CD4-positive, alpha-beta T cell treated with Interferon gamma for 1 hour (primary cell): ENCODE data around the gene ANKZF1.

ENCODE experiments used
- DNase-seq: peaks from one replicate; pipeline ENCODE4 v3.0.0-alpha.2; 2020

The ANKZF1 gene

DNA sequence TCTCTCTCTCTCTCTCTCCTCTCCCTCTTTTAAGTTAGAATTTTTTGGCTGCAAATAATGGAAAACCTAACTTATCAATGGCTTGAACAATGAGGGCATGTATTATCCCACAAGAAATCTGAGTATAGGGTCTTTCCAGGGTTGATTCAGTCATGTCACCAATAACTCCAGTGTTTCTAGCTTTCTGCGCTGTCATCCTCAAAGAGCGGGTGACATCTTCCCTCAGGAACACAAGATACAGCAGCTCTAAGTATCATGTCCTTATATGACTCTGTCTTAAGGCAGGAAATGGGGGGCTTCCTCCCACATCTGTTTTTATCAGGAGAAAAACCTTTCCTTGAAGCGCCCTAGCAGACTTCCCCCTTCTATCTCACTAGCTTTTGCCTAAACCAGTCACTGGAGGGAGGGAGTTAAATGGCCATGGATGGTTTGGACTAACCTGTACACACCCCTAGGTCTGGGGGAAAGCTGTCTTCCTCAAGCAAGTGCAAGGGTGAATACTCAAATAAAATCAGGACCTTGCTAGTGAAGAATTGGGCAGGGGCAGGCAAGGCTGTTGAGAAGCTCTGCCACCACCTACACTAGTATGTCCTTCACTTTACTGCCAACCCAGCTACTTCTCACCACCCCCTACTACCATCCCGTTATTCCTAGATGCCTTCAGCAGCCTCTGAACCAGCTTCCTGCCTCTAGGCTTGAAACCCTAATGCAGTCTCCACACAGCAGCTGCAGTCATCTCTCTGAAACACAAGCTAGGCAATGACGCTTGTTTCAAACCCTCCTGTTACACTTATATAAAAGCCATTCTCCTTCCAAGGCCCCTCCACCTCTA is 31.6 kb downstream of the ANKZF1 start:
- DNase-seq: no peak

- no peak for DNase-seq
Observed at GRCh38 chr2:219266232-219266631, 36.6 kb downstream of the ANKZF1 start.

GRCh38 chr2:219266886-219267285 is 37.3 kb downstream of the ANKZF1 start:
- no peak for DNase-seq

- no peak for DNase-seq
Observed at GRCh38 chr2:219268294-219268693, 38.7 kb downstream of the ANKZF1 start.

DNA sequence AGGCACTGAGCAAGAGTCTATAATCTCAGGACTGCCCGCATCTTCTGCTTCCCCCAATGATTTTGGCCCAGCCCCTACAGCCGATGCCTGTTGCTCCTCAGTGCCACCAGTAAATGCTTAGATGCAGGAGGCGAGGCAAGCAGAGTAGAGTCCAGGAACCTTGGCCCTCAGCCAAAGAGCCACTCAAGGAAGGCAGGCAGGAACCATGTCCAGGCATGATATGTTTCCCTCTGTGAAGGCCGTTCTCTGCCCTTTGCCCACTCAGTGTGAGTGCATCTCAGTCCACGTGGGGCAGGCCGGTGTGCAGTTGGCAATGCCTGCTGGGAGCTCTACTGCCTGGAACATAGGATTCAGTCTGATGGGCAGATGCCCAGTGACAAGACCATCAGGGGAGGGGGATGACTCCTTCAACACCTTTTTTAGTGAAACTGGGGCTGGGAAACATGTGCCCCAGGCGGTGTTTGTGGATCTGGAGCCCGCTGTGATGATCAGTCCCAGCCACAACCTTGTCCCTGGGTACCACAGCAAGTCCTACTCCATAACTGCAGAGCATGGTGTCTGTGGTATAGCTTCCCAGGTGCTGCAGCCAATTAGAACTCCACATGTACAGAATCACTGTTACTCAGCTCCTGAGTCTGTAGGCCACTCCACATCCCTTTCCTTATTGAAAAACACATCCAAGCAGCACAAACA is 39.9 kb downstream of the ANKZF1 start:
- no peak for DNase-seq

DNA sequence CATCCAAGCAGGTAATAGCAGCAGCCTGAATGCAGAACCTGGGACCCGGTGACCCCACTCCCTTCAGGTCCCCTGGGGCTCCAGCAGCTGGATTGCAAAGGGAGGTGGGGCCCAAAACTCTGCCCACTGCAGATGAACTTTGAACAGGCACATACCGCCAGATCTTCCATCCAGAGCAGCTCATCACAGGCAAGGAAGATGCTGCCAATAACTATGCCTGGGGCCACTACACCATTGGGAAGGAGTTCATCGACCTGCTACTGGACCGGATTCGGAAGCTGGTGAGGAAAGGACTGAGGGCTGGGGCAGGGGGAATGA is 40.4 kb downstream of the ANKZF1 start:
- no peak for DNase-seq

DNA sequence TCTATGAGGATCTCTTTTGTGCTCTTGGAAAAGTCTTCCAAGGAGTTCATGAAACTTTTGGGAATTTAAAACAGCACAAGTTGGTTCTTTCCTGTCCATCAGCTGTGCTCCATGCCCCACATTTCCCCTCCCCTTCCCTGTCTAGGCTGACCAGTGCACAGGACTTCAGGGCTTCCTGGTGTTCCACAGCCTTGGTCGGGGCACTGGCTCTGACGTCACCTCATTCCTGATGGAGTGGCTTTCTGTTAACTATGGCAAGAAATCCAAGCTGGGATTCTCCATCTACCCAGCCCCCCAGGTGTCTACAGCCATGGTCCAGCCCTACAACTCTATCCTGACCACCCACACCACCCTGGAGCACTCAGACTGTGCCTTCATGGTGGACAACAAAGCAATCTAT is 41.4 kb downstream of the ANKZF1 start:
- no peak for DNase-seq

DNA sequence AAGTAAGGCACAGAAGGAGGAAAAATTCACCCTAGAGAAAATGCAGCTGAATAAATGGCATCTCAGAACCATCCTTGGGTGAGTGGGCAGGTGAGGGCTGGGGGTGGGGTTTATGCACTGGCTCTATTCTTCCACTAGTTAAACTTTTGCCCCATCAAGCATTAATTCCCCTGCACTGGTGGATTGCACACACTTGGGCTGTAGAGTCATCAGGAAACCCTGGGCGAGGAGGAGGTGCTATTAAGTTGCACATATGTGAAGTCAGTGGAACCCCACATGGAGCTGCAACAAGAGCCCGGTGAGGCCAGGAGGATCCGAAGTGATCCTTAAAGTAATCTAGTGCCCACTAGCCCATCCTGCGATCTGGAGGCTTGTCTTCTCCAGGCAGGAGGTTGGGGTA is 42.8 kb downstream of the ANKZF1 start:
- DNase-seq: no peak

DNA sequence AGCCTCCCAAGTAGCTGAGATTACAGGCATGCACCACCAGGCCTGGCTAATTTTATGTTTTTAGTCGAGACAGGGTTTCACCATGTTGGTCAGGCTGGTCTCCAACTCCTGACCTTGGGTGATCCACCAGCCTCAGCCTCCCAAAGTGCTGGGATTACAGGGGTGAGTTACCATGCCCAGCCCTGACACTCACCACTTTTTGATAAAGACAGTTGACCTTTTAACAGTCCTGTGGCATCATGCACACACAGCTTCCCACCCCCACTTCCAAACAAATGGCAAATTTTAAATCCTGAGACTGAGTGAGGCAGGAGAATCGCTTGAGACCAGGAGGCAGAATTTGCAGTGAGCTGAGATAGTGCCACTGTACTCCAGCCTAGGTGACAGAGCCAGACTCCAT is 43.4 kb downstream of the ANKZF1 start:
- no peak for DNase-seq

DNA sequence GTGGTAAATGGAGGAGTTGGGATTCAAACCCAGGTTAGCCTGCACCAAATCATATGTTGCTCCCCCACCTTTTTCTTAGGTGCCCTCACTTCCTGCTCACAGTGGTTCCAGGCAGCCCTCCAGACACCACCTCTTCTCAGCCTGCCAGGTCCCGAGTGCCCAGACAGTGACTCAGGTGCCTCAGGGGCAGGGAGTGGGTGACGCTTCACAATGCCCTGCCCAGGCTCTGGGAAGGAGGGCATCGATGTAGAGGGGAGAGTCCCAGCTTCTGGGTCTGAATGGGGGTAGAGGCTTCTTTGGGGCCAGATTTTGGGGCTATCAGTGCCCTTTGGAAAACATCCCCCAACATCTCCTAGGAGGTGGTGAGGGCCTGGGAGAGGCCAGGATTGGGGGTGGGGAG is 44.3 kb downstream of the ANKZF1 start:
- DNase-seq: no peak

DNA sequence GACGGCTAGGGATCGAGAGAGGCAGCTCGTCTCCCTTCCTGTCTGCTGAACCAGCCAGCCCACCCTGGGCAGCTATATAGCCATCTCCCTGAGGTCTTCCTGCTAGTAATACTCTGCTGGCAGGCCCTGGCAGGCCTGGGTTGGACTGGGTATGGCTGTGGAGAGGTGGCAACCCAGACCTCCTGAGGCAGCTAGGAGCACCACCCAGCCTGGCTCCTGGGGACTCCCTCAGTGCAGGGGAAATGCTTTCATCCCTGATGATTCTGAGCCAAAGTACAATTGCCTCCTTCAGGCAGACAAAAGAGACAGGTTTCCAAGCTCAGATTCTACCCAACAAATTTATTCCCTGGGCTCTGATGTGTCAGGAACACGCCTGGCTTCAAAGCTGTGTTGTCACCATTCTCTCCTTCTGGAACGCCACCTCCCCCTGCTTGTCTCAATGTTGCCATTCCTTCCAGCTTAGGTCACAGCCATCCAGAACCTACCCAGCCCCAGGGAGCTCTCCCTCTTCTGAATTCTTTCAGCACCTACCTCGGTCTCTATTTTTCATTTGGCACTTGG is 44.8 kb downstream of the ANKZF1 start:
- no peak for DNase-seq

DNA sequence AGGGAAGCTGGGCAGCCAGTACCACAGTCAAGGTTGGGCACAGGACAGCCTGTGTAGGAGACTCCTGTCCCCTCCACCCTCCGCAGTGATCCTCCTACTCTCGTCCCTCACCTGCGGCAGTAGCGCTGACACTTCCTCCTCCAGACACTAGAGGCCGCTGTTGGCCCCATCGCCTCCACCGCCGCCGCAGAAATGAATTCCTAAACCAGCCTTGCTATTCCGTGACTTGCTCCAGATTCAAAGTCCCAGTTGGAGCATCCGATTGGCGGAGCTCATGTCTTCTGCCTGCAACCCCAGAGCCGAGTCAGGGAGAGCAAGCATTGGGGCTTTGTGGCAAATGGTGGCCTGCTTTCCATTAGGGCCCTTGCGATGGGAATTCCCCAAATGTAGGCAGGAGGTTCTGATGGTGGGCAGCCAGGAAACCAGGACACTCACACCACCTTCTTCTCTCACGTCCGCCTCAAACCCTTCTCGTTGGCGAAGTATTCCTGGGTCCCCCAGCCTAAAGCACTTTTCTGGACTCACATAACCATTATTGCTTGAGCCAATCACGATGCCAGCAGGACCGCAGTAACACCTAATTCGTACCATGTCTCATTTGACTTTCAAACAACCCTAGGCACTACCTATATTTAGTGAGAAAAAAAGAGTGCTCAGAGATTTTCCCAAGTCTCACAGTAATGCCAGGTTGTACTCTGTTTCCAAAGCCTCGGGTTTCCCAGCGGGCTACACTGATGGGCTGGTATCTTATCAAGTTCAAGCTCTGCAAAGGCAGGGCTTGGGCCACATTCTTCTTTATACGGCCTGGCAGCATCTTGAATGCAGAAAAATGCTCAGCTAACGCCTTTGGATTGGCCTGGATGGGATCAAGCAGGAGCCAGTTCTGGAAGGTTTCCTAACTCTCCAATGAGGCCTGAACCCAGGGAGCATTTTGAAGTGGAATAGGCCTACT is 48.4 kb downstream of the ANKZF1 start:
- DNase-seq: peak; percentile 74

GRCh38 chr2:219278655-219279150 is 49.1 kb downstream of the ANKZF1 start:
- DNase-seq: no peak

DNA sequence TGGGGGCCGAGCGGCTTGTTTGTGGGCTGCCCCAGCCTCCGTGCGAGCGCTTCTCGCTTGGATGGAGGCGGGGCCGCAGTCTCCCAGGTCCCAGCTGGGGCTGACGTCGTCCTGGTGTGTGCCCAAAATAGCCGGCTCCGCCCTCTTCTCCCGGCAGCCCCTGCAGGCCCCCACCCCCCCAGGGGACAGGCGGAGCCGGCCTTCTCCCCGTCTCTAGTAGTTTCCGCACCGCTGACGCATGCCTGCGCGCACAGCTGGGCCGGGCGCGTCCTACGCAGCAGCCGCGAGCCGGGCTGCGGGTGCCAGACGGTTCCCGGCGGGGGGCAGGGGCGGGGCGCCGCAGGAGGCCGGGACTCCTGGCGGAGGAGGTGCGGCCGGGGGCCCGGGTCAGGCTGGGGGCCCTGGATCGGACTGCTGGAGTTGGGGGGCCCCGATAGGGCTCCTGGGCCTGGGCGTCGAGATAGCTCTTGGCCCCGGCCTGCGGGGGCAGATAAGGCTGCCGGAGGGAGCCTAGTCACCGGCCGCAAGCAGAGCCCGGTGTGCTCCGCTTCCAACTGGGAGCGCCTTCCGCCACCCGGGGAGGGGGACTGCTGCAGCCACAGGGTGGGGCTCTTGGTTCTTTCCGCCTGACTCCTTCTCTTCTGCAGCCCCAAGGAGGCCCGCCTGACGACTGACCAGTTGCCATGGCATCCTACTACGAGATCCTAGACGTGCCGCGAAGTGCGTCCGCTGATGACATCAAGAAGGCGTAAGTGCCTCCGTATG is 49.7 kb downstream of the ANKZF1 start, which contains the start of gene DNAJB2:
Gene DNAJB2, plus strand, starts transcription at position 216 of the 765 bp plus-strand sequence. Its CDS starts 468 bp downstream, at position 684.
- peak; percentile 100 for DNase-seq

DNA sequence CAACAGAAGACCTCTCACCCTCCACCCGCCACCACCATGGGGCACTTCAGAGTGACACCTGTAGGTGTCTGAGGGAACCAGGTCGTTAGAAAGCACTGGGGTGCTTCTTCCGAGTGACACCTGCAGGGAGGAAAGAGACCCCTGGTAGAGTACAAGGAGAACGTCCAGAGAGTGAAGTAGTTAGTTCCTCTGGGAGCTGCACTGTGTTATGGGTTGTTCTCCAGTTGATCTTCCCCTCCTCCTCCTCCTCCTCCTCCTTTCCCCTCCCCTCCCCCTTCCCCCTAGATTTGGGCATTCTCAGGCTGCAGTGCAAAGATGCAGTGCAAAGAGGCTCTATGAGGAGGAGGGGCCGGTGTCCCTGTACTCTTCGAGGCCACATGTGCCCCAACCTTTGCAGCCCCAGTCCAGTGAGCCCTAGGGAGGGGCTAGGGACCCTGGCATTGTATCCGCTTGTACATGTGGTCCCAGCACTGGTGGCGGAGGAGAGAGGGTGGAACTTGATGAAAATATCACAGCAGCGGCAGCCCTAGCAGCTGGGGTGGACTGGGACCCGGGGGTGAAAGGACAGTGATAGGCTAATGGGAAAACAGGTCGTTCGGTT is 50.4 kb downstream of the ANKZF1 start:
- DNase-seq: no peak

DNA sequence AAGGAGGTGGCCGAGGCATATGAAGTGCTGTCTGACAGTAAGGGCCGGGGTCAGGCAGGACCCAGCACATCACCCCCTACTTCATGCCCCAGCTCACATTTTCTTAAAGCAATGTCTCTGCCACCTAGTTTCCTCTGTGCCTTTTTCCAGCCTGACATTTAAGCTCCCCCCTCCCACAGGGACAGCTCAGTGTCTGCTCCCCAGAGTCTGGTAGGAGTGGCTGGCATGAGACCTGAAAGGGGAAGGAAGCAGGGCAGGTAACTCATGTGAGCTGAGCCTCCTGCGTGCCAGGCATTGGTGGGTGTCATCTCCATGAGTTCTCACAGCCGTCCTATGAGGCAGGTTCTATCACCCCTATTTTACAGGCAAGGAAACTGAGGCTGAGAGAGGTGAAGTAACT is 51.0 kb downstream of the ANKZF1 start:
- no peak for DNase-seq

- no peak for DNase-seq
Observed at GRCh38 chr2:219281588-219281987, 52.0 kb downstream of the ANKZF1 start.

DNA sequence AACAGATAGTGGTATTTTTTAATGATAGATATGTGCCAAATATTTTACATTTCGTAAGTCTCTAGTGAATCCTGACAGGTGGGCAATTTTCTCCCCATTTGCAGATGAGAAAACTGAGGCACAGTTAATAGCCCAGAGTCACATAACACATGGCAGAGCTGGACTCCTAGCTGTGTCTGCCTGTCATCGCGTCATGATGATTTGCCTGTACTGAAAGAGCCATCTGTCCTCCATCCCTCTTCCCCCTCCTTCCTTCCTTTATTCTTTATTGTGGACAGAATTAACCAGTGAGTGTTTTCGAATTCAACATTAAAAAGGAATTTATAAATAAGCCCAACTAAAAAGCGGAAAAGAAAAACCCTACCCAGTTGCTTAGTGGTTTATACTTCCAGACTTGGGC is 52.8 kb downstream of the ANKZF1 start:
- DNase-seq: no peak

DNA sequence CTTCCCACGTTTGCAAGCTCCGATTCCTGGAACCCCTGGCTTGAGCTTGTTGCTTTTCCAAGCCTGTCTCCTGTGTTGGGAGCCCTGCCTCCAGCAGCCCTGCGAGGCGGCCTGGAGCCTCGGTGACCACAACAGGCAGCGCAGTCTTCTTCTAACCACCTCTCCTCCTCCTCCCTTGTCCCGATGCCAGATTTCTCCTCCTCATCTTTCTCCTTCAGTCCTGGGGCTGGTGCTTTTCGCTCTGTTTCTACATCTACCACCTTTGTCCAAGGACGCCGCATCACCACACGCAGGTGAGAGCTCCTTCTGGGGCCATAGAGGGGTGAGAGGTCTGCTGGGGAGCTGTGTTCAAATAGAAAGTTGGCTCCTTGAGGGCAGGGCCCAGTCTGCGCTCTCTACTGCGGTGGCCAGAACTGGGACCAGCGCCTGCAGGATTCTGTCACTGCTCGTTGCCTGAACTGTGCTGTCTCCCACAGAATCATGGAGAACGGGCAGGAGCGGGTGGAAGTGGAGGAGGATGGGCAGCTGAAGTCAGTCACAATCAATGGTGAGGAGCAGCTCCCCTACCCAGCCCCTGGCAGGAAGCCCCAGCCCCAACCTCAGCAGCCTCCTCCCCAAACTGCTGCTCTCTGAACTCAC is 53.5 kb downstream of the ANKZF1 start:
- no peak for DNase-seq

- no peak for DNase-seq
Observed at GRCh38 chr2:219284501-219285372, 55.1 kb downstream of the ANKZF1 start.
